ENCODE data around the gene SLC7A10. TPM values are rescaled to one million over a fixed set of nuclear protein-coding genes. Genes with fewer than 3 reads are reported as not detected.

The SLC7A10 gene
- total RNA-seq, 2 experiments from 2014 or later: not detected

DNA sequence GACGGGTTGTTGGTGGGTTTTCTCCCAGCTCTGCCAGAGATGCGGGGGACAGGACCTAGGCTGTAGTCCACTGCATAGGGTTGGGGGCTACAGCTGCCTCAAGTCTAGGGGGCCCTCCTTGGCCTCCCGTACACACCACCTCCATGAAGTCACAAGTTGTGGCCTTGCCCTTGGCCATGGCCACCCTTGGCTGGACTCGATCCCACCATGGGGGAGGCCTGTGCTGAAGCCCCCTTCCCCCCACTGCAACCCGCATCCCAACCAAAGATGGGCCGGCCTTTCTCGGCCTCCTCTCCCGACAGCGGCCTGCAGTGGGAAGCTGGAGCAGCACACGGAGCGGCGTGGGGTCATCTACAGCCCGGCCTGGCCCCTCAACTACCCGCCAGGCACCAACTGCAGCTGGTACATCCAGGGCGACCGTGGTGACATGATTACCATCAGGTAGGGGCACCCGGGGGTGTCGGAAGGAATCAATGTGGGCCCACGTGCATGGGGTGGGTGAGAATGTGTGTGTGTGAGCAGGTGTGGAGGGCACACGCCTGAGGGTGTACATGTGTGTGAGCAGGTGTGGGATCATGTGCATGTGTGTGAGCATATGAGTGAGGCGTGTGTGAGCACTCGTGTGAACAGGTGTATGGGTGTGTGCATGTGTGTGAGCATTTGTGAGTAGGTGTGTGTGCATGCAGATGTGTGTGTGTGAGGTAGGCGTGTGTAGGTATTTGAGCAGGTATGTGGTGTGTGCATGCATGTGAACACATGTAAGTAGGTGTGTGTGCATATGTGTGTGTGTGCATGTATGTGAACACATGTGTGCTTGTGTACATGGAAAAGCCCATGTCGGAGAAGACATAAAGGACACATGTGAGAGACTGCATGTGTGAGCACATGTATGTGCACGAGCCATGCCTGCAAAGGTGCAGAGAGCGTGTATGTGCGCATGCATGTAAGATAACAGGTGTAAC is 22.8 kb downstream of the SLC7A10 start:
- no peaks in the 10 kb centered on the region for H3K4me1 ChIP-seq (ENCODE audit: insufficient read depth, low read length)
- POLR2A ChIA-PET: no interaction called here
- H3K36me3 Mint-ChIP-seq (ENCODE audit: low read depth): no peaks in the 10 kb centered on the region
- no peak overlapping the region for H3K27ac ChIP-seq (ENCODE audit: low read depth in 1 of 2, low read length in 2 of 2)
- H3K9me3 ChIP-seq (ENCODE audit: control insufficient read depth in 1 of 2, insufficient read depth in 1 of 2, low read length in 2 of 2): no peaks in the 10 kb centered on the region
- DNase-seq (no peak), ATAC-seq (ENCODE audit: poor library complexity) (no peak)
- intact Hi-C loops (cut with DNase I, micrococcal nuclease): no loop called here
- H3K36me3 ChIP-seq (ENCODE audit: insufficient read depth, low read length): no peaks in the 10 kb centered on the region
- H3K9me3 Mint-ChIP-seq: no peaks in the 10 kb centered on the region
- H3K4me1 Mint-ChIP-seq (ENCODE audit: low read depth): no peaks in the 10 kb centered on the region
- H3K4me3 ChIP-seq (ENCODE audit: low read length): no peak overlapping the region
- H3K27me3 Mint-ChIP-seq: no peaks in the 10 kb centered on the region
- H3K27me3 ChIP-seq (ENCODE audit: control insufficient read depth in 1 of 2, insufficient read depth in 2 of 2, low read length in 2 of 2): no peaks in the 10 kb centered on the region
- CTCF ChIA-PET: no interaction called here
- TF ChIP-seq, protein P1, sequence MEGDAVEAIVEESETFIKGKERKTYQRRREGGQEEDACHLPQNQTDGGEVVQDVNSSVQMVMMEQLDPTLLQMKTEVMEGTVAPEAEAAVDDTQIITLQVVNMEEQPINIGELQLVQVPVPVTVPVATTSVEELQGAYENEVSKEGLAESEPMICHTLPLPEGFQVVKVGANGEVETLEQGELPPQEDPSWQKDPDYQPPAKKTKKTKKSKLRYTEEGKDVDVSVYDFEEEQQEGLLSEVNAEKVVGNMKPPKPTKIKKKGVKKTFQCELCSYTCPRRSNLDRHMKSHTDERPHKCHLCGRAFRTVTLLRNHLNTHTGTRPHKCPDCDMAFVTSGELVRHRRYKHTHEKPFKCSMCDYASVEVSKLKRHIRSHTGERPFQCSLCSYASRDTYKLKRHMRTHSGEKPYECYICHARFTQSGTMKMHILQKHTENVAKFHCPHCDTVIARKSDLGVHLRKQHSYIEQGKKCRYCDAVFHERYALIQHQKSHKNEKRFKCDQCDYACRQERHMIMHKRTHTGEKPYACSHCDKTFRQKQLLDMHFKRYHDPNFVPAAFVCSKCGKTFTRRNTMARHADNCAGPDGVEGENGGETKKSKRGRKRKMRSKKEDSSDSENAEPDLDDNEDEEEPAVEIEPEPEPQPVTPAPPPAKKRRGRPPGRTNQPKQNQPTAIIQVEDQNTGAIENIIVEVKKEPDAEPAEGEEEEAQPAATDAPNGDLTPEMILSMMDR (IDR thresholded peaks at IDR 0.05): no peak
- no peak overlapping the region for H3K27ac Mint-ChIP-seq
- no peak overlapping the region for H3K4me3 Mint-ChIP-seq

DNA sequence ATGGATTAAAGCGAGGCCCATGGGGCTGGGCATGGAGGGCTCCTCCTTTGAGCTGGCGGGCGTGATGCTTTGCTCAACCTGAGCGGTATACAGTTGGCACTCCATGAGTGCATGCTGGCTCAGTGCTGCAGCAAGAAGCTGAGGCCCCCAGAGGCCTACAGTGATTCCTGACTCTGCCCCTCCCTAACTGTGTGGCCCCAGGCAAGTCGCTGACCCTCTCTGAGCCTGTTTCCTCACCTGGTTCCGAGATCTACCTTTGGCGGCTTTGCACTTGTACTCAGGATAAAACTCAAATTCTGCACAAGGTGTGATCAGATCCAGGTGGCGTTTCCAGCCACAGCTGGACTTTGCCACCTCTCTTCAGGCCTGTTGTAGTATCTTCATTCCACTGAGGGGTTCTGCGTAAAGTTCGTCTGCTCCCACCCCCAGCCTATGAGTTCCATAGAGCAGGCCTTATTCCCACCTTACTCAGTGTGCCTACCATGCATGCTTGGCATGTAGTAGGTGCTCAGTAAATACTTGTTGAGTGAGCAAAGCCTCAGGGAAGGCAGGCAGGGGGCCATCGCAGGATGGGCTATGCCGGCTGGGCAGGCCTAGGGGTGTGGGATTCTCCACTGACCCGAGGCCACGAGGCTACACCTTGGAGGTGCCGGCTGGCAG is 23.6 kb downstream of the SLC7A10 start:
- intact Hi-C loops (cut with DNase I, micrococcal nuclease): no loop called here
- DNase-seq: no peak
- H3K36me3 Mint-ChIP-seq (ENCODE audit: low read depth): no peaks in the 10 kb centered on the region
- ATAC-seq (ENCODE audit: poor library complexity): no peak
- H3K27me3 ChIP-seq (ENCODE audit: control insufficient read depth in 1 of 2, insufficient read depth in 2 of 2, low read length in 2 of 2): no peaks in the 10 kb centered on the region
- ChIA-PET POLR2A (no interaction called here), CTCF (no interaction called here)
- H3K9me3 ChIP-seq (ENCODE audit: control insufficient read depth in 1 of 2, insufficient read depth in 1 of 2, low read length in 2 of 2): no peaks in the 10 kb centered on the region
- TF ChIP-seq, protein P1 (IDR thresholded peaks at IDR 0.05): no peak
- H3K4me1 ChIP-seq (ENCODE audit: insufficient read depth, low read length): no peaks in the 10 kb centered on the region
- H3K27ac ChIP-seq (ENCODE audit: low read depth in 1 of 2, low read length in 2 of 2): no peak overlapping the region
- H3K36me3 ChIP-seq (ENCODE audit: insufficient read depth, low read length): no peaks in the 10 kb centered on the region
- H3K27ac Mint-ChIP-seq: no peak overlapping the region
- no peaks in the 10 kb centered on the region for H3K9me3 Mint-ChIP-seq
- H3K27me3 Mint-ChIP-seq: peaks cover 4% of the 10 kb centered on the region
- no peak overlapping the region for H3K4me3 Mint-ChIP-seq
- H3K4me3 ChIP-seq (ENCODE audit: low read length): no peak overlapping the region
- H3K4me1 Mint-ChIP-seq (ENCODE audit: low read depth): no peaks in the 10 kb centered on the region

DNA sequence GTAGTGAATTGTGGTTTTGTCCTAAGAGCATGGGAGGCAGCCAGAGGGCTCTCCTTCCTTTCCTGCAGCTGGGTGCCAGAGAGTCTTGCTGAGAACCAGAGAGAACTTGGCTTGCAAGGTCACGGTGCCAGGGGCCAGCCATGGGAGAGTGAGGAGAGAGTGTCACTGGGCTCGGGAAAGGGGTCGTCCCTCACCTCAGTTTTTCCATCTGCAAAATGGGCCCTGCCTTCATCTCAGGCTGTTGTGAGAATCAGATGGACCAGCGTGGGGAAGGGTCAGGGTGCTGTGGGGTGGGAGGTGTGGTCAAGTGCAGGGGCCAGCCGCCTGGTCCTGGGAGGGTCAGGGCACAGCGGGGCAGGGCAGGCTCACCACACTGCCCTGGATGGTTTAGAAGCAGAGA is 24.2 kb downstream of the SLC7A10 start:
- Mint-ChIP-seq H3K27ac (no peak overlapping the region), H3K9me3 (no peaks in the 10 kb centered on the region), H3K4me3 (no peak overlapping the region), H3K36me3 (ENCODE audit: low read depth) (no peaks in the 10 kb centered on the region), H3K4me1 (ENCODE audit: low read depth) (no peaks in the 10 kb centered on the region), H3K27me3 (peaks cover 9% of the 10 kb centered on the region)
- Histone ChIP-seq H3K4me3 (ENCODE audit: low read length) (no peak overlapping the region), H3K36me3 (ENCODE audit: insufficient read depth, low read length) (no peaks in the 10 kb centered on the region), H3K4me1 (ENCODE audit: insufficient read depth, low read length) (no peaks in the 10 kb centered on the region), H3K27ac (ENCODE audit: low read depth in 1 of 2, low read length in 2 of 2) (no peak overlapping the region), H3K9me3 (ENCODE audit: control insufficient read depth in 1 of 2, insufficient read depth in 1 of 2, low read length in 2 of 2) (no peaks in the 10 kb centered on the region), H3K27me3 (ENCODE audit: control insufficient read depth in 1 of 2, insufficient read depth in 2 of 2, low read length in 2 of 2) (peaks cover 0 to 5% of the 10 kb centered on the region in 2 experiments)
- DNase-seq (no peak), ATAC-seq (ENCODE audit: poor library complexity) (no peak)
- CTCF ChIA-PET: no interaction called here
- TF ChIP-seq, protein P1 (IDR thresholded peaks at IDR 0.05): no peak
- POLR2A ChIA-PET: no interaction called here
- intact Hi-C loops (cut with DNase I, micrococcal nuclease): no loop called here

All from CD4-positive, alpha-beta T cell (primary cell).